HEK293 (cell line): ENCODE measurements around the gene SAP25.

Experiments
- GLI4 ChIP-seq: fragments of 450-650 bp; formaldehyde crosslinking; IDR thresholded peaks from 2 replicates; pipeline ENCODE4 v1.5.1; 2016; ENCODE audit warnings: missing biosample characterization, missing genetic modification characterization
- KLF1 ChIP-seq: fragments of 450-650 bp; formaldehyde crosslinking; IDR thresholded peaks from 2 replicates; pipeline ENCODE4 v1.5.1; 2016; ENCODE audit warnings: missing biosample characterization, missing genetic modification characterization
- YY1 ChIP-seq: fragments of 450-650 bp; formaldehyde crosslinking; IDR thresholded peaks from 2 replicates; pipeline ENCODE4 v1.5.1; 2018; ENCODE audit warnings: missing biosample characterization, missing genetic modification characterization
- ZBTB7A ChIP-seq: fragments of 450-650 bp; formaldehyde crosslinking; IDR thresholded peaks from 2 replicates; pipeline ENCODE4 v1.5.1; 2016; ENCODE audit warnings: low read depth, missing biosample characterization, missing genetic modification characterization
- ZNF146 ChIP-seq: fragments of 450-650 bp; formaldehyde crosslinking; IDR thresholded peaks from 2 replicates; pipeline ENCODE4 v1.5.1; 2016; ENCODE audit warnings: missing biosample characterization, missing genetic modification characterization
- ZNF174 ChIP-seq: fragments of 450-650 bp; formaldehyde crosslinking; IDR thresholded peaks from 2 replicates; pipeline ENCODE4 v1.5.0; 2017; ENCODE audit warnings: missing biosample characterization, mild to moderate bottlenecking, missing genetic modification characterization
- ZSCAN16 ChIP-seq: fragments of 450-650 bp; formaldehyde crosslinking; IDR thresholded peaks from 2 replicates; pipeline ENCODE4 v1.5.1; 2016; ENCODE audit warnings: missing biosample characterization, missing genetic modification characterization
- TF ChIP-seq, protein P1 (sequence below): fragments of 450-650 bp; formaldehyde crosslinking; IDR thresholded peaks from 2 replicates; pipeline ENCODE4 v1.5.1; 2016; ENCODE audit warnings: missing biosample characterization, missing genetic modification characterization
- TF ChIP-seq, protein P2 (sequence below): fragments of 450-650 bp; IDR thresholded peaks from 2 replicates; pipeline ENCODE4 v1.5.1; 2018; ENCODE audit warnings: missing biosample characterization, mild to moderate bottlenecking, missing genetic modification characterization
- TF ChIP-seq, protein P3 (sequence below): fragments of 450-650 bp; formaldehyde crosslinking; IDR thresholded peaks from 2 replicates; pipeline ENCODE4 v1.5.1; 2016; ENCODE audit warnings: missing biosample characterization, missing genetic modification characterization

DNA sequence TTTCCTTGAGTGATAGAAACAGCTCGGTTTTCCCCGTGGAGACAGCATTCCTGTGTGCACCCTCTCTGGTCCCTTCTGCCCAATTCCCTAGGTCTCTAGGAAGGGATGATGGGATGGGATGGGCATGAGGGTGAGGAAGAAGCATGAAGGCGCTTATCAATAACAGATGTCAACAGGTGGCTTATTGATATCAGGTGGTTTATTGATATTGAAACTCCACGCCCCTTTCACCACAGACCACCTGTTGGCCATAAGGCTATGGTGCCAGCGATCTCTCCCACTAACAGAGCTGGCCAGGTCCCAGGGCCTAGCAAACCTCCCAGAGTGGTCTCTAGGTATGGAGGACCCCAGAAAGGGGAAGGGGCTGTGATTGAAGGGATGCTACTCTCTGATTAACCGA lies 46.5 kb upstream of the SAP25 start:
- TF ChIP-seq, protein P1, sequence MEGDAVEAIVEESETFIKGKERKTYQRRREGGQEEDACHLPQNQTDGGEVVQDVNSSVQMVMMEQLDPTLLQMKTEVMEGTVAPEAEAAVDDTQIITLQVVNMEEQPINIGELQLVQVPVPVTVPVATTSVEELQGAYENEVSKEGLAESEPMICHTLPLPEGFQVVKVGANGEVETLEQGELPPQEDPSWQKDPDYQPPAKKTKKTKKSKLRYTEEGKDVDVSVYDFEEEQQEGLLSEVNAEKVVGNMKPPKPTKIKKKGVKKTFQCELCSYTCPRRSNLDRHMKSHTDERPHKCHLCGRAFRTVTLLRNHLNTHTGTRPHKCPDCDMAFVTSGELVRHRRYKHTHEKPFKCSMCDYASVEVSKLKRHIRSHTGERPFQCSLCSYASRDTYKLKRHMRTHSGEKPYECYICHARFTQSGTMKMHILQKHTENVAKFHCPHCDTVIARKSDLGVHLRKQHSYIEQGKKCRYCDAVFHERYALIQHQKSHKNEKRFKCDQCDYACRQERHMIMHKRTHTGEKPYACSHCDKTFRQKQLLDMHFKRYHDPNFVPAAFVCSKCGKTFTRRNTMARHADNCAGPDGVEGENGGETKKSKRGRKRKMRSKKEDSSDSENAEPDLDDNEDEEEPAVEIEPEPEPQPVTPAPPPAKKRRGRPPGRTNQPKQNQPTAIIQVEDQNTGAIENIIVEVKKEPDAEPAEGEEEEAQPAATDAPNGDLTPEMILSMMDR (tag by site-specific recombination) = no peak
- TF ChIP-seq ZSCAN16 (tag by site-specific recombination) (no peak), YY1 (tag by site-specific recombination) (no peak), ZNF146 (no peak), GLI4 (tag by site-specific recombination) (no peak), KLF1 (tag by site-specific recombination) (no peak), ZNF174 (tag by site-specific recombination) (no peak), ZBTB7A (tag by site-specific recombination) (no peak)
- TF ChIP-seq, protein P2, sequence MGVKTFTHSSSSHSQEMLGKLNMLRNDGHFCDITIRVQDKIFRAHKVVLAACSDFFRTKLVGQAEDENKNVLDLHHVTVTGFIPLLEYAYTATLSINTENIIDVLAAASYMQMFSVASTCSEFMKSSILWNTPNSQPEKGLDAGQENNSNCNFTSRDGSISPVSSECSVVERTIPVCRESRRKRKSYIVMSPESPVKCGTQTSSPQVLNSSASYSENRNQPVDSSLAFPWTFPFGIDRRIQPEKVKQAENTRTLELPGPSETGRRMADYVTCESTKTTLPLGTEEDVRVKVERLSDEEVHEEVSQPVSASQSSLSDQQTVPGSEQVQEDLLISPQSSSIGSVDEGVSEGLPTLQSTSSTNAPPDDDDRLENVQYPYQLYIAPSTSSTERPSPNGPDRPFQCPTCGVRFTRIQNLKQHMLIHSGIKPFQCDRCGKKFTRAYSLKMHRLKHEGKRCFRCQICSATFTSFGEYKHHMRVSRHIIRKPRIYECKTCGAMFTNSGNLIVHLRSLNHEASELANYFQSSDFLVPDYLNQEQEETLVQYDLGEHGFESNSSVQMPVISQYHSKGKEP (tag by site-specific recombination) = no peak
- TF ChIP-seq, protein P3, sequence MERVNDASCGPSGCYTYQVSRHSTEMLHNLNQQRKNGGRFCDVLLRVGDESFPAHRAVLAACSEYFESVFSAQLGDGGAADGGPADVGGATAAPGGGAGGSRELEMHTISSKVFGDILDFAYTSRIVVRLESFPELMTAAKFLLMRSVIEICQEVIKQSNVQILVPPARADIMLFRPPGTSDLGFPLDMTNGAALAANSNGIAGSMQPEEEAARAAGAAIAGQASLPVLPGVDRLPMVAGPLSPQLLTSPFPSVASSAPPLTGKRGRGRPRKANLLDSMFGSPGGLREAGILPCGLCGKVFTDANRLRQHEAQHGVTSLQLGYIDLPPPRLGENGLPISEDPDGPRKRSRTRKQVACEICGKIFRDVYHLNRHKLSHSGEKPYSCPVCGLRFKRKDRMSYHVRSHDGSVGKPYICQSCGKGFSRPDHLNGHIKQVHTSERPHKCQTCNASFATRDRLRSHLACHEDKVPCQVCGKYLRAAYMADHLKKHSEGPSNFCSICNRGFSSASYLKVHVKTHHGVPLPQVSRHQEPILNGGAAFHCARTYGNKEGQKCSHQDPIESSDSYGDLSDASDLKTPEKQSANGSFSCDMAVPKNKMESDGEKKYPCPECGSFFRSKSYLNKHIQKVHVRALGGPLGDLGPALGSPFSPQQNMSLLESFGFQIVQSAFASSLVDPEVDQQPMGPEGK (tag by site-specific recombination) = no peak
